K562 (cell line): Measurements from ENCODE around the gene PPP1R14D. TPM values are rescaled to one million over a fixed set of nuclear protein-coding genes. Genes with fewer than 3 reads are reported as not detected.

Experiments used
- ATAC-seq: fragments of 200-7000 bp; cut with Tn5 transposase; 3 replicates; pipeline ENCODE4 v1.9.1; 2020; ENCODE audit warnings: moderate library complexity
- BruUV-seq: library from RNA; stranded (reverse); fragments of 400-500 nt; replicated peaks from 2 replicates; lab custom pipeline; 2021; lab: Mats Ljungman, UMichigan
- CTCF ChIA-PET: fragments of 300-600 bp; formaldehyde crosslinking; extraction: SDS; loops from one replicate; lab custom pipeline; 2021; ENCODE audit warnings: low intra/inter-chr PET ratio; lab: Yijun Ruan, JAX
- POLR2A ChIA-PET: fragments of 300-600, 350-650 bp; sonication (Branson Sonifier 250); formaldehyde crosslinking; extraction: SDS; loops from one replicate; lab custom pipeline; 2021; ENCODE audit warnings: antibody characterized with exemption, inconsistent platforms; lab: Yijun Ruan, JAX
- DNase-seq, 4 experiments: peaks; one replicate each; pipeline versions ENCODE4 v3.0.0 to v3.0.0-alpha.2; 2011 to 2018; ENCODE audit warnings: low spot score in 3 of 4, mixed read lengths in 3 of 4; ENCODE audit errors: extremely low read depth in 1 of 4
- FAIRE-seq: peaks from 2 replicates; lab custom pipeline; 2011; peaks lifted over from hg19 to GRCh38; lab: Jason Lieb, UNC
- H2AFZ ChIP-seq: 2 replicates; pipeline ENCODE4 v1.6.0; 2011; ENCODE audit warnings: low read depth, low read length, control low read depth, inconsistent platforms
- H3K27ac ChIP-seq: fragments of 200-600 bp; 3 replicates; pipeline ENCODE4 v1.8.0; 2011; ENCODE audit warnings: low read depth, mild to moderate bottlenecking, control low read depth, inconsistent platforms, low read length, moderate library complexity, mixed read lengths; ENCODE audit errors: extremely low read depth
- H3K27me3 ChIP-seq, 2 experiments: fragments of 300-600 bp in 1 of 2; 2 replicates in 1 of 2; 3 replicates in 1 of 2; pipeline versions ENCODE4 v1.6.0 to v1.8.0; 2011; ENCODE audit warnings: inconsistent platforms in 2 of 2, low read length in 2 of 2, mild to moderate bottlenecking in 1 of 2, mixed read lengths in 1 of 2, moderate library complexity in 1 of 2; ENCODE audit not compliant: control insufficient read depth in 2 of 2, insufficient read depth in 2 of 2
- H3K36me3 ChIP-seq: fragments of 300-600 bp; 3 replicates; pipeline ENCODE4 v1.8.0; 2011; ENCODE audit warnings: mild to moderate bottlenecking, low read length, inconsistent platforms; ENCODE audit not compliant: control insufficient read depth, insufficient read depth
- H3K4me1 ChIP-seq, 2 experiments: fragments of 200-600 bp in 1 of 2; replicated peaks in 1 of 2; 2 replicates in 1 of 2; 3 replicates in 1 of 2; pipeline versions ENCODE4 v1.5.1 to v1.8.0; 2011; ENCODE audit warnings: inconsistent platforms in 2 of 2, low read length in 2 of 2, mild to moderate bottlenecking in 1 of 2, mixed read lengths in 1 of 2, moderate library complexity in 1 of 2; ENCODE audit not compliant: control insufficient read depth in 2 of 2, insufficient read depth in 2 of 2
- H3K4me2 ChIP-seq: 2 replicates; pipeline ENCODE4 v1.6.1; 2011; ENCODE audit warnings: low read length, control low read depth, inconsistent platforms, mixed read lengths; ENCODE audit not compliant: insufficient read depth
- H3K4me3 ChIP-seq: fragments of 200-600 bp; sonication (generic), shearing (Covaris generic); 2 replicates; pipeline ENCODE4 v1.5.1; 2016; ENCODE audit warnings: control low read depth, inconsistent platforms
- H3K79me2 ChIP-seq: fragments of 200-600 bp; 3 replicates; pipeline ENCODE4 v1.8.0; 2011; ENCODE audit warnings: low read length, inconsistent platforms; ENCODE audit not compliant: control insufficient read depth, insufficient read depth
- H3K9ac ChIP-seq, 2 experiments: 2 replicates each; pipeline versions ENCODE4 v1.6.0 to v1.6.1; 2011; ENCODE audit warnings: low read depth in 2 of 2, low read length in 2 of 2, control low read depth in 1 of 2, inconsistent platforms in 1 of 2, mild to moderate bottlenecking in 1 of 2, mixed read lengths in 1 of 2; ENCODE audit not compliant: insufficient read depth in 1 of 2
- H3K9me1 ChIP-seq: one replicate; pipeline ENCODE4 v1.6.0; 2011; ENCODE audit warnings: inconsistent platforms, mild to moderate bottlenecking, low read length, moderate library complexity; ENCODE audit not compliant: control insufficient read depth, insufficient read depth
- H3K9me3 ChIP-seq: replicated peaks from 2 replicates; pipeline ENCODE4 v1.5.1; 2011; ENCODE audit warnings: low read depth, low read length, inconsistent platforms; ENCODE audit not compliant: control insufficient read depth, insufficient read depth
- H4K20me1 ChIP-seq: replicated peaks from 2 replicates; pipeline ENCODE4 v1.6.1; 2011; ENCODE audit warnings: low read length, inconsistent platforms, mixed read lengths; ENCODE audit not compliant: control insufficient read depth, insufficient read depth
- BRCA1 ChIP-seq, 2 experiments: fragments of 450-650 bp in 1 of 2; sonication (generic) in 1 of 2; formaldehyde crosslinking in 1 of 2; IDR thresholded peaks; 2 replicates each; pipeline versions ENCODE4 v1.5.0 to v1.6.1; 2017 to 2020; ENCODE audit warnings: mild to moderate bottlenecking in 1 of 2, missing genetic modification reagents in 1 of 2
- ETV1 ChIP-seq: fragments of 450-650 bp; conservative IDR thresholded peaks from 2 replicates; pipeline ENCODE4 v1.6.1; 2016; ENCODE audit warnings: missing genetic modification characterization, control low read depth, low read depth, missing compliant biosample characterization
- ETV5 ChIP-seq: sonication (generic); formaldehyde crosslinking; IDR thresholded peaks from 2 replicates; pipeline ENCODE4 v1.4.0; 2020; ENCODE audit warnings: low read depth, mild to moderate bottlenecking, missing genetic modification reagents
- HCFC1 ChIP-seq: IDR thresholded peaks from 2 replicates; pipeline ENCODE4 v1.6.1; 2012; ENCODE audit warnings: low read depth, low read length, improper control_type of control experiment
- HINFP ChIP-seq: fragments of 450-650 bp; conservative IDR thresholded peaks from 2 replicates; pipeline ENCODE4 v1.6.1; 2016; ENCODE audit warnings: missing genetic modification characterization, low read depth, mild to moderate bottlenecking, control low read depth, missing compliant biosample characterization
- KAT8 ChIP-seq: fragments of 450-650 bp; IDR thresholded peaks from 2 replicates; pipeline ENCODE4 v1.6.1; 2016; ENCODE audit warnings: low read depth, mild to moderate bottlenecking
- LCOR ChIP-seq: sonication (generic); formaldehyde crosslinking; IDR thresholded peaks from 2 replicates; pipeline ENCODE4 v1.8.0; 2022; ENCODE audit warnings: mild to moderate bottlenecking, missing genetic modification reagents
- LEF1 ChIP-seq: fragments of 450-650 bp; IDR thresholded peaks from 2 replicates; pipeline ENCODE4 v1.6.1; 2016; ENCODE audit warnings: mild to moderate bottlenecking
- NELFE ChIP-seq: IDR thresholded peaks from 2 replicates; pipeline ENCODE4 v1.6.1; 2011; ENCODE audit warnings: mild to moderate bottlenecking; ENCODE audit not compliant: insufficient read depth, insufficient read length
- PHTF2 ChIP-seq: fragments of 250-450 bp; sonication (Bioruptor Pico); IDR thresholded peaks from 2 replicates; pipeline ENCODE4 v1.5.0; 2021; ENCODE audit warnings: mild to moderate bottlenecking
- RFX1 ChIP-seq: fragments of 450-650 bp; IDR thresholded peaks from 2 replicates; pipeline ENCODE4 v1.6.1; 2016; ENCODE audit warnings: mild to moderate bottlenecking, moderate library complexity
- SRSF3 ChIP-seq: fragments of 200-400 bp; formaldehyde crosslinking; IDR thresholded peaks from 2 replicates; pipeline ENCODE4 v1.6.1; 2016; ENCODE audit warnings: mild to moderate bottlenecking, low read length, moderate library complexity; ENCODE audit not compliant: insufficient read depth
- TEAD1 ChIP-seq, 2 experiments: fragments of 450-650 bp in 1 of 2; sonication (generic) in 1 of 2; formaldehyde crosslinking; IDR thresholded peaks; 2 replicates each; pipeline versions ENCODE4 v1.4.0 to v1.8.0; 2020 to 2022; ENCODE audit warnings: mild to moderate bottlenecking in 2 of 2, missing genetic modification reagents in 1 of 2
- ZEB2 ChIP-seq: fragments of 450-650 bp; IDR thresholded peaks from 2 replicates; pipeline ENCODE4 v1.6.1; 2016
- ZNF212 ChIP-seq: fragments of 450-650 bp; formaldehyde crosslinking; IDR thresholded peaks from 2 replicates; pipeline ENCODE4 v1.4.0; 2020; ENCODE audit warnings: mild to moderate bottlenecking
- WGBS: fragments of 100-300 bp; shearing (Covaris generic); methylation state at CpG from one replicate; pipeline ENCODE4 v1.1.6; 2016; ENCODE audit warnings: low coverage, mixed read lengths; ENCODE audit not compliant: insufficient coverage; ENCODE audit errors: missing lambda C conversion rate; 5-methylcytosine and 5-hydroxymethylcytosine counted together
- in situ Hi-C: fragments of 300-500 bp; cut with MboI; formaldehyde crosslinking; loops from 4 replicates; pipeline ENCODE4 v1.15.0; 2018; ENCODE audit warnings: inconsistent platforms, mixed read lengths
- intact Hi-C: fragments of 100-400 bp; cut with micrococcal nuclease; formaldehyde crosslinking; loops from 2 replicates; pipeline ENCODE4 v1.14.2; 2022
- polyA plus RNA-seq, 8 experiments: library from polyadenylated mRNA; depleted of rRNA in 4 of 8; stranded (reverse) in 5 of 8; unstranded in 3 of 8; fragments of >200 nt; fragmentation: Nextera tagmentation in 2 of 8; fragmentation: Illumina TruSeq in 1 of 8; extraction: Ambion mirVana in 2 of 8; extraction: Trizol in 1 of 8; gene quantifications; 2 replicates each; pipeline versions ENCODE4 v1.2.1 to v1.2.3, GENCODE V29; 2011 to 2014; ENCODE audit warnings: inconsistent platforms in 1 of 8, missing spikeins in 1 of 8
- total RNA-seq, 7 experiments: library from RNA; depleted of rRNA in 6 of 7; stranded (reverse); fragments of >200 nt in 6 of 7; fragmentation: Illumina TruSeq in 2 of 7; extraction: Trizol in 2 of 7; gene quantifications; 2 replicates each; pipeline versions ENCODE4 v1.2.1 to v1.2.3, GENCODE V29; 2011 to 2021; ENCODE audit warnings: low replicate concordance in 1 of 7
- TF ChIP-seq, protein P1 (sequence below): fragments of 250-450 bp; sonication (Bioruptor Pico); IDR thresholded peaks from 2 replicates; pipeline ENCODE4 v1.8.0; 2021; ENCODE audit warnings: borderline replicate concordance, mild to moderate bottlenecking, moderate library complexity; ENCODE audit not compliant: poor library complexity, severe bottlenecking

PPP1R14D gene
- total and polyA plus RNA-seq, 9 of the 15 experiments (the other 6 are each of a cell fraction or from before 2014, with no cell fraction given): 0.11 to 0.18 TPM; not detected in 7

DNA sequence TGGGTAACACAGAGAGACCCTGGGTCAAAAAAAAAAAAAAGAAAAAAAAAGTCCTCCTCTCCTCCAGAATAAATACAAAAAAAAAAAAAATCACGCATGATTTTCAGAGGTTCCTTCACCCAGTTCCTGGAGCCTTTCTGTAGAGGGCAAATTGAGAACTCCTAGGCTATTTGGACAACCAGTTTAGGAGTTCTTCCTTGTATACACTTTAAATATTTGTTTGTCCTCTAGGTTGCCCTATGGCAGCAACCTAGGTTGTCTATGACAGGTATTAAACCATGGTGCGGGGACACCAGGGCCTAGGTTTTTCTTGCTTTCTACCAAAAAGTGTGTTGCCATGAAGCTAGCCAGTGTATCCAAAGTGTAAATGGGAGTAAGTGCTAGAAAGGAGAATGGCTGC is 25.4 kb downstream of the PPP1R14D start:
- no peaks in the 10 kb centered on the region for H4K20me1 ChIP-seq
- intact Hi-C loops: no loop called here
- CTCF ChIA-PET: no interaction called here
- peaks cover 7 to 11% of the 10 kb centered on the region in 2 experiments; a peak in 4 of 5 replicates for H3K4me1 ChIP-seq
- DNase-seq (no peak), ATAC-seq (no peak), FAIRE-seq (no peak)
- H3K4me3 ChIP-seq: no peak overlapping the region
- no TSS peak for BruUV-seq
- H2AFZ ChIP-seq: no peak overlapping the region
- H3K9me3 ChIP-seq: no peaks in the 10 kb centered on the region; the same call in 1 of the 2 replicates
- no peak overlapping the region for H3K9ac ChIP-seq
- POLR2A ChIA-PET: interaction anchor here (0.6 to 1.3 kb wide), 2 partner anchors 18 to 459 kb away, joined by 3 read pairs; no protein-coding TSS in a partner anchor
- peaks cover 3% of the 10 kb centered on the region for H3K9me1 ChIP-seq
- no peak overlapping the region for H3K4me2 ChIP-seq
- TF ChIP-seq ETV1 (no peak), ZEB2 (no peak), HCFC1 (no peak), LEF1 (no peak), HINFP (tag) (no peak), RFX1 (no peak), LCOR (CRISPR knock-in tag) (no peak), TEAD1 (CRISPR knock-in tag; IDR thresholded peaks at IDR 0.05) (no peak), ETV5 (no peak), BRCA1 (IDR thresholded peaks at IDR 0.05) (no peak), BRCA1 (CRISPR knock-in tag; IDR thresholded peaks at IDR 0.05) (no peak), NELFE (no peak), PHTF2 (no peak), SRSF3 (no peak), ZNF212 (CRISPR knock-in tag) (no peak), KAT8 (no peak)
- TF ChIP-seq, protein P1, sequence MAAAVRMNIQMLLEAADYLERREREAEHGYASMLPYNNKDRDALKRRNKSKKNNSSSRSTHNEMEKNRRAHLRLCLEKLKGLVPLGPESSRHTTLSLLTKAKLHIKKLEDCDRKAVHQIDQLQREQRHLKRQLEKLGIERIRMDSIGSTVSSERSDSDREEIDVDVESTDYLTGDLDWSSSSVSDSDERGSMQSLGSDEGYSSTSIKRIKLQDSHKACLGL: no peak
- in situ Hi-C loops: no loop called here
- peaks cover 15% of the 10 kb centered on the region; the same call in 2 of the 3 replicates for H3K36me3 ChIP-seq
- peaks cover 19% of the 10 kb centered on the region for H3K79me2 ChIP-seq
- H3K27ac ChIP-seq: no peak overlapping the region
- 83% methylated on average over 2 of the region's 2 CpGs for WGBS
- no peaks in the 10 kb centered on the region for H3K27me3 ChIP-seq
